Heart left ventricle (tissue), 13 donors: Measurements from ENCODE around the gene TXNDC5.

Experiments
- CTCF ChIP-seq, 12 donors: fragments of 200-600 bp; sonication (generic) in 4 of 12; IDR thresholded peaks; one replicate each; pipeline versions ENCODE4 v1.5.0 to v1.8.0; 2018 to 2022; ENCODE audit warnings: antibody characterized with exemption in 12 of 12, mild to moderate bottlenecking in 5 of 12
- POLR2A ChIP-seq, 2 donors: fragments of 450-650 bp; IDR thresholded peaks; one replicate each; pipeline ENCODE4 v1.6.1; 2017; ENCODE audit warnings: antibody characterized with exemption in 2 of 2, mild to moderate bottlenecking in 2 of 2, moderate library complexity in 2 of 2
- donor health status: ischemic (EF 13 %, LVEDD 7.1; RV severe dilation, severe dysfunction).
- donor health status: DM: no; HTN: yes; CAD: no.
- donor health status: DM: no; HTN: no; CAD: no.
- donor health status: ischemic (EF 25% LVEDD 6.9; RV normal size, moderate dysfunction).
- donor health status: ischemic (EF 25% LVEDD 5.7; RV mildly dilated, moderate dysfunction).
- donor health status: ischemic (EF 35%, LVEDD 5.7; RV mildly dilated, moderate dysfunction).
- donor health status: nonischemic (EF 11% LVEDD 7.7; RV severe dilation, severe dysfunction).
- donor health status: DM: yes; HTN: yes; CAD: no.
- donor health status: PGD.
- donor health status: ischemic (EF 29% LVEDD 5.4; RV normal size, mild dysfunction).
- donor health status: nonischemic (EF 23%, LVEDD 6.1; RV moderate dilation, normal function).

GRCh38 chr6:7910298-7910653, 312 bp downstream of the TXNDC5 start:
- TF ChIP-seq CTCF (IDR thresholded peaks at IDR 0.05), result no peak
- TF ChIP-seq POLR2A (IDR thresholded peaks at IDR 0.05), result no peak
